ENCODE data around the gene MAEL.

DNA sequence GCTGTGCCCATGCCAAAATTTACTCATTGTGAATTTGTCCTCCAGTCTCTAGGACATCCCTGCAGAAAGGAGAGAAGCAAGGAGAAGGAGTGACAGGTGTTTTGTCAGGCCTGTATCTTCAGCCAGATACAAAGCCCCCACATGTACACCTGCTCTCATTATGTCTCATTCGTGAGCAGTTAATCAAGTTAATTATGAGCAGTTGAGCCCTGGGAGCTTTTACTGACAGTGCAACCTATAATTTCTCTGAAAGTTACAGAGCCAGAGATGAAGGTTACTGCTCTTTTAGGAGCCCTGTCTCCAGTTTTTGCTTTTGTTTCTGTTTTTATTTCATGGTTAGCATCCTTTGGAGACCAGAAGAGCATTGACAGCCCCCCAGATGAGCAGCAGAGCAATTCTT, 8.7 kb upstream of the MAEL start:
- TF ChIP-seq, protein P1, sequence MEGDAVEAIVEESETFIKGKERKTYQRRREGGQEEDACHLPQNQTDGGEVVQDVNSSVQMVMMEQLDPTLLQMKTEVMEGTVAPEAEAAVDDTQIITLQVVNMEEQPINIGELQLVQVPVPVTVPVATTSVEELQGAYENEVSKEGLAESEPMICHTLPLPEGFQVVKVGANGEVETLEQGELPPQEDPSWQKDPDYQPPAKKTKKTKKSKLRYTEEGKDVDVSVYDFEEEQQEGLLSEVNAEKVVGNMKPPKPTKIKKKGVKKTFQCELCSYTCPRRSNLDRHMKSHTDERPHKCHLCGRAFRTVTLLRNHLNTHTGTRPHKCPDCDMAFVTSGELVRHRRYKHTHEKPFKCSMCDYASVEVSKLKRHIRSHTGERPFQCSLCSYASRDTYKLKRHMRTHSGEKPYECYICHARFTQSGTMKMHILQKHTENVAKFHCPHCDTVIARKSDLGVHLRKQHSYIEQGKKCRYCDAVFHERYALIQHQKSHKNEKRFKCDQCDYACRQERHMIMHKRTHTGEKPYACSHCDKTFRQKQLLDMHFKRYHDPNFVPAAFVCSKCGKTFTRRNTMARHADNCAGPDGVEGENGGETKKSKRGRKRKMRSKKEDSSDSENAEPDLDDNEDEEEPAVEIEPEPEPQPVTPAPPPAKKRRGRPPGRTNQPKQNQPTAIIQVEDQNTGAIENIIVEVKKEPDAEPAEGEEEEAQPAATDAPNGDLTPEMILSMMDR (IDR thresholded peaks at IDR 0.05), result no peak
- TF ChIP-seq POLR2A (IDR thresholded peaks at IDR 0.05) (no peak), POLR2AphosphoS5 (IDR thresholded peaks at IDR 0.05) (no peak), EP300 (IDR thresholded peaks at IDR 0.05; ENCODE audit: low read depth) (no peak)
